H1 (cell line): Measurements from ENCODE around the gene SEC24B. TPM values are rescaled to one million over a fixed set of nuclear protein-coding genes. Genes with fewer than 3 reads are reported as not detected.

Experiments
- CTCF ChIA-PET: fragments of 300-600 bp; sonication (Branson Sonifier 250); formaldehyde crosslinking; loops from one replicate; lab custom pipeline; 2021; ENCODE audit not compliant: partially characterized antibody; lab: Charles Lee
- POLR2A ChIA-PET: fragments of 300-600 bp; sonication (Branson Sonifier 250); formaldehyde crosslinking; loops from one replicate; lab custom pipeline; 2021; ENCODE audit warnings: inconsistent platforms; ENCODE audit not compliant: partially characterized antibody; lab: Charles Lee
- DNase-seq, 2 experiments: peaks; one replicate each; pipeline versions ENCODE4 v3.0.0 to v3.0.0-alpha.2; 2010 to 2022; ENCODE audit warnings: low spot score in 2 of 2, low read depth in 1 of 2, mixed read lengths in 1 of 2
- FAIRE-seq: peaks from 2 replicates; lab custom pipeline; 2011; peaks lifted over from hg19 to GRCh38; lab: Jason Lieb, UNC
- H2AFZ ChIP-seq: 2 replicates; pipeline ENCODE4 v1.8.1; 2012; ENCODE audit warnings: low read length, inconsistent platforms
- H2AK5ac ChIP-seq: 2 replicates; pipeline ENCODE4 v1.6.1; 2013; ENCODE audit warnings: low read depth, low read length
- H2BK120ac ChIP-seq: replicated peaks from 2 replicates; pipeline ENCODE3; 2013; ENCODE audit warnings: low read depth, low read length, inconsistent platforms
- H2BK12ac ChIP-seq: 2 replicates; pipeline ENCODE4 v1.6.1; 2013; ENCODE audit warnings: low read depth, low read length
- H2BK15ac ChIP-seq: 2 replicates; pipeline ENCODE4 v1.6.1; 2013; ENCODE audit warnings: low read length
- H2BK20ac ChIP-seq: 2 replicates; pipeline ENCODE4 v1.6.1; 2013; ENCODE audit warnings: low read length
- H2BK5ac ChIP-seq: 2 replicates; pipeline ENCODE4 v1.6.1; 2013; ENCODE audit warnings: low read depth, low read length
- H3K14ac ChIP-seq: 2 replicates; pipeline ENCODE4 v1.6.1; 2013; ENCODE audit warnings: inconsistent platforms; ENCODE audit not compliant: insufficient read length
- H3K18ac ChIP-seq: 2 replicates; pipeline ENCODE4 v1.6.1; 2013; ENCODE audit warnings: low read length; ENCODE audit errors: extremely low read depth
- H3K23ac ChIP-seq: 2 replicates; pipeline ENCODE4 v1.6.1; 2013; ENCODE audit warnings: inconsistent platforms; ENCODE audit not compliant: insufficient read length
- H3K23me2 ChIP-seq: 2 replicates; pipeline ENCODE4 v1.6.1; 2013; ENCODE audit warnings: low read depth, low read length
- H3K27ac ChIP-seq: 2 replicates; pipeline ENCODE4 v1.6.1; 2011; ENCODE audit warnings: low read depth, low read length, inconsistent platforms
- H3K27me3 ChIP-seq, 4 experiments: replicated peaks in 1 of 4; 1 replicate in 1 of 4; 2 replicates in 3 of 4; pipeline versions ENCODE4 v1.6.1 to v1.8.1; 2011 to 2013; ENCODE audit warnings: low read length in 3 of 4, mild to moderate bottlenecking in 3 of 4, inconsistent platforms in 2 of 4, mixed read lengths in 2 of 4, moderate library complexity in 1 of 4; ENCODE audit not compliant: control insufficient read depth in 3 of 4, insufficient read depth in 3 of 4; ENCODE audit errors: extremely low read depth in 1 of 4
- H3K36me3 ChIP-seq, 4 experiments: 2 replicates each; pipeline versions ENCODE4 v1.6.1 to v1.8.1; 2011 to 2013; ENCODE audit warnings: mild to moderate bottlenecking in 4 of 4, low read length in 3 of 4, moderate library complexity in 2 of 4, control low read depth in 1 of 4, inconsistent platforms in 1 of 4; ENCODE audit not compliant: insufficient read depth in 4 of 4, control insufficient read depth in 2 of 4
- H3K4ac ChIP-seq: replicated peaks from 2 replicates; pipeline ENCODE3; 2013; ENCODE audit warnings: low read length, low read depth, mixed read lengths, inconsistent platforms; ENCODE audit not compliant: insufficient read length
- H3K4me1 ChIP-seq, 4 experiments: replicated peaks in 1 of 4; 1 replicate in 1 of 4; 2 replicates in 3 of 4; pipeline versions ENCODE4 v1.6.1 to v1.8.1; 2011 to 2013; ENCODE audit warnings: low read length in 3 of 4, inconsistent platforms in 2 of 4, mixed read lengths in 1 of 4; ENCODE audit not compliant: insufficient read depth in 4 of 4, control insufficient read depth in 3 of 4
- H3K4me2 ChIP-seq, 2 experiments: 2 replicates each; pipeline versions ENCODE4 v1.6.1 to v1.8.1; 2011 to 2013; ENCODE audit warnings: low read depth in 2 of 2, low read length in 2 of 2, control low read depth in 1 of 2, inconsistent platforms in 1 of 2, mild to moderate bottlenecking in 1 of 2; ENCODE audit not compliant: insufficient read depth in 1 of 2
- H3K4me3 ChIP-seq, 4 experiments: fragments of 200-600, 300-600 bp in 1 of 4; sonication (generic), shearing (Covaris generic), sonication (Bioruptor Twin) in 1 of 4; 2 replicates each; pipeline versions ENCODE4 v1.5.1 to v1.8.1; 2011 to 2016; ENCODE audit warnings: low read length in 4 of 4, low read depth in 3 of 4, control low read depth in 2 of 4, inconsistent platforms in 2 of 4, mild to moderate bottlenecking in 2 of 4, mixed read lengths in 1 of 4, moderate library complexity in 1 of 4; ENCODE audit not compliant: insufficient read depth in 2 of 4; ENCODE audit errors: extremely low read depth in 1 of 4
- H3K56ac ChIP-seq: replicated peaks from 2 replicates; pipeline ENCODE3; 2013; ENCODE audit warnings: low read depth, mild to moderate bottlenecking, mixed read lengths, low read length, inconsistent platforms; ENCODE audit not compliant: insufficient read length
- H3K79me1 ChIP-seq: 2 replicates; pipeline ENCODE4 v1.6.1; 2013; ENCODE audit warnings: low read depth, low read length, control low read depth
- H3K79me2 ChIP-seq, 2 experiments: 2 replicates each; pipeline versions ENCODE4 v1.6.1 to v1.8.1; 2012 to 2013; ENCODE audit warnings: low read length in 2 of 2, mild to moderate bottlenecking in 2 of 2, inconsistent platforms in 1 of 2; ENCODE audit not compliant: insufficient read depth in 2 of 2, control insufficient read depth in 1 of 2
- H3K9ac ChIP-seq, 4 experiments: replicated peaks in 1 of 4; 1 replicate in 1 of 4; 2 replicates in 3 of 4; pipeline versions ENCODE4 v1.6.1 to v1.8.1; 2011 to 2013; ENCODE audit warnings: low read depth in 3 of 4, low read length in 3 of 4, control low read depth in 2 of 4, mild to moderate bottlenecking in 2 of 4, moderate library complexity in 2 of 4, inconsistent platforms in 1 of 4; ENCODE audit errors: extremely low read depth in 1 of 4
- H3K9me3 ChIP-seq, 2 experiments: 2 replicates each; pipeline versions ENCODE4 v1.6.1 to v1.8.1; 2012 to 2013; ENCODE audit warnings: mild to moderate bottlenecking in 2 of 2, moderate library complexity in 2 of 2, control low read depth in 1 of 2, inconsistent platforms in 1 of 2, low read depth in 1 of 2, low read length in 1 of 2, mixed read lengths in 1 of 2; ENCODE audit not compliant: insufficient read depth in 2 of 2
- H4K20me1 ChIP-seq, 2 experiments: replicated peaks in 1 of 2; 2 replicates each; pipeline versions ENCODE3 to v1.8.1; 2011 to 2013; ENCODE audit warnings: inconsistent platforms in 2 of 2, low read length in 2 of 2, mild to moderate bottlenecking in 1 of 2; ENCODE audit not compliant: insufficient read depth in 2 of 2, control insufficient read depth in 1 of 2
- H4K5ac ChIP-seq: 2 replicates; pipeline ENCODE4 v1.6.1; 2013; ENCODE audit warnings: low read length, low read depth, mixed read lengths, inconsistent platforms; ENCODE audit not compliant: insufficient read length
- H4K8ac ChIP-seq: 2 replicates; pipeline ENCODE4 v1.8.0; 2013; ENCODE audit warnings: mild to moderate bottlenecking, moderate library complexity, low read length, inconsistent platforms; ENCODE audit not compliant: insufficient read depth; ENCODE audit errors: extremely low read depth
- H4K91ac ChIP-seq: replicated peaks from 2 replicates; pipeline ENCODE3; 2013; ENCODE audit warnings: low read length, mixed read lengths, inconsistent platforms; ENCODE audit not compliant: insufficient read length
- ASH2L ChIP-seq: fragments of 200-600, 300-600 bp; sonication (generic); IDR thresholded peaks from one replicate; pipeline ENCODE4 v1.7.1; 2017; ENCODE audit warnings: low read length
- CHD1 ChIP-seq: IDR thresholded peaks from 2 replicates; pipeline ENCODE4 v1.6.1; 2012; ENCODE audit warnings: low read depth, low read length, improper control_type of control experiment
- KDM1A ChIP-seq: fragments of 200-600, 300-600 bp; sonication (generic); IDR thresholded peaks from 2 replicates; pipeline ENCODE4 v1.7.1; 2016; ENCODE audit warnings: mild to moderate bottlenecking, low read length, borderline replicate concordance
- NANOG ChIP-seq: IDR thresholded peaks from 2 replicates; pipeline ENCODE4 v1.6.1; 2011; ENCODE audit warnings: low read length, low read depth, mild to moderate bottlenecking, inconsistent platforms; ENCODE audit not compliant: insufficient read depth, poor library complexity, severe bottlenecking
- POU5F1 ChIP-seq: IDR thresholded peaks from 2 replicates; pipeline ENCODE4 v1.6.1; 2011; ENCODE audit warnings: low read depth, mild to moderate bottlenecking, low read length, moderate library complexity
- SRF ChIP-seq: IDR thresholded peaks from 2 replicates; pipeline ENCODE4 v1.6.1; 2011; ENCODE audit warnings: mild to moderate bottlenecking, low read depth, low read length, moderate library complexity
- TAF1 ChIP-seq: IDR thresholded peaks from 2 replicates; pipeline ENCODE4 v1.6.1; 2011; ENCODE audit warnings: mild to moderate bottlenecking, low read depth, low read length
- TEAD4 ChIP-seq: IDR thresholded peaks from 2 replicates; pipeline ENCODE4 v1.6.1; 2012; ENCODE audit warnings: low read depth, low read length, inconsistent platforms, mixed read lengths
- ZNF274 ChIP-seq: IDR thresholded peaks from 2 replicates; pipeline ENCODE4 v1.7.0; 2012; ENCODE audit warnings: low read length, borderline replicate concordance; ENCODE audit errors: extremely low read depth
- WGBS, 2 experiments: shearing (Covaris generic) in 1 of 2; methylation state at CpG; one replicate each; pipeline versions ENCODE4 v1.1.6 to v1.1.7; 2013 to 2015; ENCODE audit warnings: low lambda C conversion rate in 2 of 2, mixed read lengths in 2 of 2, inconsistent platforms in 1 of 2, low coverage in 1 of 2, missing lambda C conversion rate in 1 of 2; ENCODE audit not compliant: insufficient replicate concordance in 2 of 2, insufficient coverage in 1 of 2, insufficient read length in 1 of 2; ENCODE audit errors: extremely low coverage in 1 of 2, missing lambda C conversion rate in 1 of 2; 5-methylcytosine and 5-hydroxymethylcytosine counted together
- polyA plus RNA-seq, 7 experiments: library from polyadenylated mRNA; depleted of rRNA in 3 of 7; stranded (reverse) in 5 of 7; unstranded in 2 of 7; fragments of >200 nt in 5 of 7; fragments of 200-250 nt in 2 of 7; gene quantifications; 1 replicate in 5 of 7; 2 replicates in 1 of 7; 4 replicates in 1 of 7; pipeline versions ENCODE4 v1.2.1 to v1.2.3, GENCODE V29; 2011 to 2013; ENCODE audit warnings: missing spikeins in 2 of 7, mixed read lengths in 2 of 7
- total RNA-seq: library from RNA; stranded (reverse); fragmentation: NEBNext Ultra II Directional; extraction: Animal tissue kit (Norgen Biotek cat#: 25700); gene quantifications from 2 replicates; pipeline ENCODE4 v1.2.1, GENCODE V29; 2021
- TF ChIP-seq, protein P1 (sequence below), 3 experiments: IDR thresholded peaks; 1 replicate in 2 of 3; 2 replicates in 1 of 3; pipeline versions ENCODE4 v1.5.1 to v1.6.1; 2011; ENCODE audit warnings: low read length in 3 of 3, mild to moderate bottlenecking in 3 of 3, inconsistent platforms in 2 of 3, low read depth in 1 of 3, moderate library complexity in 1 of 3; ENCODE audit not compliant: insufficient read depth in 1 of 3; ENCODE audit errors: control extremely low read depth in 1 of 3

SEC24B gene
- total and polyA plus RNA-seq, 2 of the 8 experiments (the other 6 are each of a cell fraction or from before 2014, with no cell fraction given) = 25.6 to 30.9 TPM

DNA sequence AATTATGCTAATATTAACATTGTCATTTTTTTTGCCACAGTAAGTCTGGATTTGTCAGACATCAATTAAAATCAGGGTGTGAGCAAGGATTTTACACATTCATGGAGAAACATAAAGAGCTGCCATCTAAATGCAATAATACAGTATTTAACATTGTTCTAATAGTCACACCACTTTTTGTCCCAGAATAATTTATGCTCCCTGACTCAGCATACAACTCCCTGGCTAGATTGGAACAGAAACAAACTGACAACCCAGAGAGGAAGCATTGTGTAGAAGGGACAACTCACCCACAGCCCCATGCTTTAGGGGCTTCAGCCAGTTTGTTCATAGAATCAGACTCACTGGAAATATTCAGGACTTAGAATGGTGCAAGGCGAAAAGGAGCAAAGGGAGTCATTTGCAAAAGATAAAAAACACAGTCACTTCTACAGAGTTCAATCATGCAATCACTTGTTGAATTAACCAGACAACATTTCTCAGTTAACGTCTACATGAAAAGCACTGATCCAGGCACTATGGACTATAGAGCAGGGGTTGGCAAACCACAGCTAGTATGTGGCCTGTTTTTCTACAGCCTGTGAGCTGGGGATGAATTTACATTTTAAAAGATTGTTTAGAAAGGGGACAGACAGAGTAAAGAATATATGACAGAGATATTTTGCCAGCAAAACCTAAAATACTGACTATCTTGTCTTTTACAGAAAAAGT is 26.4 kb upstream of the SEC24B start:
- no peak for FAIRE-seq
- POLR2A ChIA-PET = no interaction called here
- no peak for TF ChIP-seq TAF1
- TF ChIP-seq ZNF274 = no peak
- TF ChIP-seq TEAD4 = no peak
- no peak for TF ChIP-seq ASH2L
- TF ChIP-seq KDM1A = no peak
- TF ChIP-seq SRF = no peak
- TF ChIP-seq POU5F1 = no peak
- TF ChIP-seq, protein P1, sequence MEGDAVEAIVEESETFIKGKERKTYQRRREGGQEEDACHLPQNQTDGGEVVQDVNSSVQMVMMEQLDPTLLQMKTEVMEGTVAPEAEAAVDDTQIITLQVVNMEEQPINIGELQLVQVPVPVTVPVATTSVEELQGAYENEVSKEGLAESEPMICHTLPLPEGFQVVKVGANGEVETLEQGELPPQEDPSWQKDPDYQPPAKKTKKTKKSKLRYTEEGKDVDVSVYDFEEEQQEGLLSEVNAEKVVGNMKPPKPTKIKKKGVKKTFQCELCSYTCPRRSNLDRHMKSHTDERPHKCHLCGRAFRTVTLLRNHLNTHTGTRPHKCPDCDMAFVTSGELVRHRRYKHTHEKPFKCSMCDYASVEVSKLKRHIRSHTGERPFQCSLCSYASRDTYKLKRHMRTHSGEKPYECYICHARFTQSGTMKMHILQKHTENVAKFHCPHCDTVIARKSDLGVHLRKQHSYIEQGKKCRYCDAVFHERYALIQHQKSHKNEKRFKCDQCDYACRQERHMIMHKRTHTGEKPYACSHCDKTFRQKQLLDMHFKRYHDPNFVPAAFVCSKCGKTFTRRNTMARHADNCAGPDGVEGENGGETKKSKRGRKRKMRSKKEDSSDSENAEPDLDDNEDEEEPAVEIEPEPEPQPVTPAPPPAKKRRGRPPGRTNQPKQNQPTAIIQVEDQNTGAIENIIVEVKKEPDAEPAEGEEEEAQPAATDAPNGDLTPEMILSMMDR (IDR thresholded peaks at IDR 0.05; ENCODE audit: control extremely low read depth in 1 of 3, insufficient read depth in 1 of 3, low read depth in 1 of 3, low read length in 3 of 3) = no peak
- TF ChIP-seq CHD1 = no peak
- no peak for TF ChIP-seq NANOG

More for the DNA sequence above, 26.4 kb upstream of the SEC24B start:
- Histone ChIP-seq H2AFZ (no peak overlapping the region), H2AK5ac (no peak overlapping the region), H3K9me3 (no peaks in the 10 kb centered on the region), H3K23me2 (no peaks in the 10 kb centered on the region; the same call in 1 of the 2 replicates), H3K18ac (no peak overlapping the region), H3K14ac (no peak overlapping the region), H2BK20ac (no peak overlapping the region), H4K91ac (no peak overlapping the region), H3K4me3 (no peak overlapping the region), H3K79me2 (no peaks in the 10 kb centered on the region), H4K5ac (no peak overlapping the region), H3K4ac (no peak overlapping the region), H4K20me1 (no peaks in the 10 kb centered on the region), H3K9ac (no peak overlapping the region), H3K23ac (no peak overlapping the region), H3K4me2 (no peak overlapping the region), H3K4me1 (peaks cover 0 to 7% (median under 1%) of the 10 kb centered on the region in 4 experiments; a peak in 3 of 7 replicates), H3K79me1 (no peaks in the 10 kb centered on the region), H3K36me3 (no peaks in the 10 kb centered on the region), H2BK12ac (no peak overlapping the region), H2BK15ac (no peak overlapping the region), H3K27me3 (no peaks in the 10 kb centered on the region), H3K27ac (no peak overlapping the region), H2BK5ac (no peak overlapping the region), H3K56ac (no peak overlapping the region), H4K8ac (no peak overlapping the region), H2BK120ac (no peak overlapping the region)
- WGBS, 2 experiments = 76% methylated on average over 2 of the region's 2 CpGs; no CpG with 5 or more reads in 1 of the 2 experiments
- no peak for DNase-seq
- CTCF ChIA-PET = interaction anchor here (0.5 to 1.9 kb wide), 2 partner anchors 13 to 109 kb away, joined by 3 to 5 read pairs; no protein-coding TSS in a partner anchor
